Measurements from ENCODE around the gene GNPNAT1. TPM values are rescaled to one million over a fixed set of nuclear protein-coding genes. Genes with fewer than 3 reads are reported as not detected.
"Not testable (repeated sequence)": the region's sequence is repeated elsewhere in the genome, so short reads cannot be mapped to it uniquely, and the experiment has no call there.

Gene GNPNAT1
- total RNA-seq, 1 donor from 2014 or later, result 5.7 TPM

DNA sequence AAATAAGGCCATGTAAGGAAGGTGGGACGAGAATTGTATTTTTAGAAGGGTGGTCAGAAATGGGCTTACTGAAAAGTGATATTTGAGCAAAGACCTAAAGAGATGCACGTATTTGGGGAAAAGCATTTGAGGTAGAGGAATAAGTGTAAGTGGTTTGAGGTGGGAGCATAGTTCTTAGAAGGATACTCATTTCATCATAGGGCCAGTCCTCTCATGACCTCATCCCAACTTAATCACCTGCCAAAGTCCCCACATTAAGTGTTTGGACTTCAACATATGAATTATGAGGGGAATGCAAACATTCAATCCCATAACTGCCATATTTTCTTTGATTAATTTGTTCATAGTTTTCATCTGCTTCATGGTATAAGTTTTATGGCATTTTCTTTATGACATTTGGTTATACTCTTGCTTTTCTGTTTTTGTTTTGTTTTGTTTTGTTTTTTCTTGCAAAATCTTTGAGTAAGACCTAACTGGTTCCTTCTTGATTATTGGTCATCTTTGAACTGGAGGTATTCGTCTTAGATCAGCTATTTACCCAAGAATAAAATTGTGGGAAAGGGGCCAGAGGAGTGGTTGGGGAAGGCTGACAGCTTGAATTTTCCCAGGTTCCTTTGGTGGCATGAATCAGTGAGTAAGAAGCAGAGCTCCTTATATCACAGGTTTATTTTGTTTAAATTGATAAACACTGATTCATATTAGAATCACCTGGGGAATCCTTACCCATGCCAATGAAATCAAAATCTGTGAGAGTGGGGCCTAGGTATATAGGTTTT lies 24.2 kb downstream of the GNPNAT1 start:
- intact Hi-C loops (cut with micrococcal nuclease), result no loop called here
- Histone ChIP-seq H3K36me3 (peaks cover 59% of the 10 kb centered on the region), H3K4me1 (no peaks in the 10 kb centered on the region), H3K9me3 (replicated peaks) (no peaks in the 10 kb centered on the region), H3K27me3 (ENCODE audit: low read depth) (no peaks in the 10 kb centered on the region), H3K27ac (replicated peaks) (no peak overlapping the region), H3K4me3 (no peak overlapping the region)
- DNase-seq, result no peak
- TF ChIP-seq, protein P1, sequence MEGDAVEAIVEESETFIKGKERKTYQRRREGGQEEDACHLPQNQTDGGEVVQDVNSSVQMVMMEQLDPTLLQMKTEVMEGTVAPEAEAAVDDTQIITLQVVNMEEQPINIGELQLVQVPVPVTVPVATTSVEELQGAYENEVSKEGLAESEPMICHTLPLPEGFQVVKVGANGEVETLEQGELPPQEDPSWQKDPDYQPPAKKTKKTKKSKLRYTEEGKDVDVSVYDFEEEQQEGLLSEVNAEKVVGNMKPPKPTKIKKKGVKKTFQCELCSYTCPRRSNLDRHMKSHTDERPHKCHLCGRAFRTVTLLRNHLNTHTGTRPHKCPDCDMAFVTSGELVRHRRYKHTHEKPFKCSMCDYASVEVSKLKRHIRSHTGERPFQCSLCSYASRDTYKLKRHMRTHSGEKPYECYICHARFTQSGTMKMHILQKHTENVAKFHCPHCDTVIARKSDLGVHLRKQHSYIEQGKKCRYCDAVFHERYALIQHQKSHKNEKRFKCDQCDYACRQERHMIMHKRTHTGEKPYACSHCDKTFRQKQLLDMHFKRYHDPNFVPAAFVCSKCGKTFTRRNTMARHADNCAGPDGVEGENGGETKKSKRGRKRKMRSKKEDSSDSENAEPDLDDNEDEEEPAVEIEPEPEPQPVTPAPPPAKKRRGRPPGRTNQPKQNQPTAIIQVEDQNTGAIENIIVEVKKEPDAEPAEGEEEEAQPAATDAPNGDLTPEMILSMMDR (IDR thresholded peaks at IDR 0.05; ENCODE audit: borderline replicate concordance), result no peak

GRCh38 chr14:52762923-52763322 lies 28.5 kb downstream of the GNPNAT1 start:
- H3K27me3 ChIP-seq (ENCODE audit: low read depth); H3K9me3 ChIP-seq (replicated peaks); intact Hi-C loops (cut with micrococcal nuclease); H3K4me3 ChIP-seq; H3K27ac ChIP-seq (replicated peaks); DNase-seq; H3K4me1 ChIP-seq: not testable (repeated sequence)
- H3K36me3 ChIP-seq, result peaks cover 50% of the 10 kb centered on the region

- no peak overlapping the region for H3K4me3 ChIP-seq
- H3K36me3 ChIP-seq, result peaks cover 40% of the 10 kb centered on the region
- TF ChIP-seq, protein P1 (IDR thresholded peaks at IDR 0.05; ENCODE audit: borderline replicate concordance), result no peak
- no peak for DNase-seq
- H3K9me3 ChIP-seq (replicated peaks), result no peaks in the 10 kb centered on the region
- H3K27ac ChIP-seq (replicated peaks), result no peak overlapping the region
- intact Hi-C loops (cut with micrococcal nuclease), result no loop called here
- no peaks in the 10 kb centered on the region for H3K4me1 ChIP-seq
- no peaks in the 10 kb centered on the region for H3K27me3 ChIP-seq (ENCODE audit: low read depth)
These were observed 32.3 kb downstream of the GNPNAT1 start for GRCh38 chr14:52759145-52759544.

- DNase-seq, result no peak
- Histone ChIP-seq H3K4me3 (no peak overlapping the region), H3K27ac (replicated peaks) (no peak overlapping the region), H3K4me1 (no peaks in the 10 kb centered on the region), H3K9me3 (replicated peaks) (no peaks in the 10 kb centered on the region), H3K36me3 (peaks cover 50% of the 10 kb centered on the region), H3K27me3 (ENCODE audit: low read depth) (no peaks in the 10 kb centered on the region)
- intact Hi-C loops (cut with micrococcal nuclease), result no loop called here
- TF ChIP-seq, protein P1 (IDR thresholded peaks at IDR 0.05; ENCODE audit: borderline replicate concordance), result no peak
These were observed 35.6 kb downstream of the GNPNAT1 start for GRCh38 chr14:52755607-52756316.

DNA sequence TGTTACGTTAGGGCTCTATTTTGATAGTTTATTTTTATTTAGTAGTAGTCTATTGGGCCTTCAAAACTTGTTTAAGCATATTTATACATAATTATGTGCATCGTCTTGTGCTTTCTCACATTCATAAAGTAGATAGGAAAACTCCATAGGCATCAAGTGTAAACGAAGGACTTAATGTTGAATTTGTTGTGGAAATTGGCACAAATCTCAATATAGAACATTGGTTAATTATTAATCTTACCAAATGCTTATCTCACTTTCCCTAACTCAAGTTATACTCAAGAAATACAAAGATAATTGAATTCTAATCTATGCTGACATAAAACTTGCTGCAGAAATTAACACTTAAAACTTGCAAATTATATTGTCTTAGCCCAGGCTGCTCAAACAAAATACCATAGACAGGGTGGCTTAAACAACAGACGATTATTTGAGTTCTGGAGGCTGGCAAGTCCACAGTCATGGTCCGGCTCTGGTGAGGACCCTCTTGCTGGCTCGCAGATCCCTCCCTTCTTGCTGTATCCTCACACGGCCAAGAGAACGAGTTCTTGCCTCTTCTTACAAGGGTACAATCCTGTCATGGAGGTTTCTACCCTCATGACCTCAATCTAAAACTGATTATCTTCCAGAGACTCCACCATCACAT lies 42.6 kb downstream of the GNPNAT1 start:
- TF ChIP-seq, protein P1 (IDR thresholded peaks at IDR 0.05; ENCODE audit: borderline replicate concordance), result no peak
- Histone ChIP-seq H3K36me3 (peaks cover 62% of the 10 kb centered on the region), H3K27me3 (ENCODE audit: low read depth) (no peaks in the 10 kb centered on the region)

More for the DNA sequence above, 42.6 kb downstream of the GNPNAT1 start:
- Histone ChIP-seq H3K9me3 (replicated peaks) (no peaks in the 10 kb centered on the region), H3K27ac (replicated peaks) (no peak overlapping the region), H3K4me3 (no peak overlapping the region), H3K4me1 (peaks cover 5% of the 10 kb centered on the region)
- no peak for DNase-seq
- intact Hi-C loops (cut with micrococcal nuclease), result no loop called here

Data from left ventricle myocardium inferior (tissue), 1 donor.